Astrocyte of the spinal cord (primary cell): Measurements from ENCODE around the gene SLC12A8.

Experiments
- DNase-seq: peaks from one replicate; pipeline ENCODE4 v3.0.0; 2011; ENCODE audit warnings: low read depth, low spot score
- H3K4me3 ChIP-seq: 2 replicates; pipeline ENCODE4 v1.5.1; 2011; ENCODE audit warnings: low read depth, mild to moderate bottlenecking, low read length, moderate library complexity
- CTCF ChIP-seq: IDR thresholded peaks from 2 replicates; pipeline ENCODE4 v1.5.1; 2012; ENCODE audit warnings: low read depth, mild to moderate bottlenecking, low read length, inconsistent platforms
- in situ Hi-C: cut with HindIII; loops from 2 replicates; pipeline ENCODE4 v1.10.0; 2017; ENCODE audit warnings: low sequenced_read_pairs

SLC12A8 gene

GRCh38 chr3:125202197-125202596 lies 10.4 kb downstream of the SLC12A8 start:
- in situ Hi-C loops, result no loop called here
- peak; percentile 29 for DNase-seq
- H3K4me3 ChIP-seq, result no peak overlapping the region
- peak; percentile 35 for TF ChIP-seq CTCF

- in situ Hi-C loops, result no loop called here
- no peak for TF ChIP-seq CTCF
- no peak overlapping the region for H3K4me3 ChIP-seq
- no peak for DNase-seq
Measured at GRCh38 chr3:125200731-125201139, 11.8 kb downstream of the SLC12A8 start.

GRCh38 chr3:125194849-125195601 lies 17.5 kb downstream of the SLC12A8 start:
- DNase-seq, result peak; percentile 87

GRCh38 chr3:125194061-125194848 lies 18.3 kb downstream of the SLC12A8 start:
- TF ChIP-seq CTCF, result no peak
- in situ Hi-C loops, result no loop called here

More at GRCh38 chr3:125194849-125195601, 17.5 kb downstream of the SLC12A8 start:
- H3K4me3 ChIP-seq, result no peak overlapping the region
- TF ChIP-seq CTCF, result peak; percentile 7
- in situ Hi-C loops, result no loop called here

GRCh38 chr3:125192190-125193035 lies 20.1 kb downstream of the SLC12A8 start:
- peak; percentile 13 for TF ChIP-seq CTCF
- no peak overlapping the region for H3K4me3 ChIP-seq
- in situ Hi-C loops, result no loop called here
- DNase-seq, result no peak

More at GRCh38 chr3:125194061-125194848, 18.3 kb downstream of the SLC12A8 start:
- H3K4me3 ChIP-seq, result no peak overlapping the region
- peak; percentile 14 for DNase-seq

GRCh38 chr3:125191730-125192129 lies 20.8 kb downstream of the SLC12A8 start:
- in situ Hi-C loops, result no loop called here
- TF ChIP-seq CTCF, result no peak
- H3K4me3 ChIP-seq, result no peak overlapping the region
- DNase-seq, result no peak
